H1 (cell line): ENCODE results near the gene OR9A4. TPM values are rescaled to one million over a fixed set of nuclear protein-coding genes. Genes with fewer than 3 reads are reported as not detected.
"Not testable (repeated sequence)": the region's sequence is repeated elsewhere in the genome, so short reads cannot be mapped to it uniquely, and the experiment has no call there.

Experiments
- CTCF ChIA-PET: fragments of 300-600 bp; sonication (Branson Sonifier 250); formaldehyde crosslinking; loops from one replicate; lab custom pipeline; 2021; ENCODE audit not compliant: partially characterized antibody; lab: Charles Lee
- POLR2A ChIA-PET: fragments of 300-600 bp; sonication (Branson Sonifier 250); formaldehyde crosslinking; loops from one replicate; lab custom pipeline; 2021; ENCODE audit warnings: inconsistent platforms; ENCODE audit not compliant: partially characterized antibody; lab: Charles Lee
- DNase-seq, 2 experiments: peaks; one replicate each; pipeline versions ENCODE4 v3.0.0 to v3.0.0-alpha.2; 2010 to 2022; ENCODE audit warnings: low spot score in 2 of 2, low read depth in 1 of 2, mixed read lengths in 1 of 2
- FAIRE-seq: peaks from 2 replicates; lab custom pipeline; 2011; peaks lifted over from hg19 to GRCh38; lab: Jason Lieb, UNC
- H2AFZ ChIP-seq: 2 replicates; pipeline ENCODE4 v1.8.1; 2012; ENCODE audit warnings: low read length, inconsistent platforms
- H2AK5ac ChIP-seq: 2 replicates; pipeline ENCODE4 v1.6.1; 2013; ENCODE audit warnings: low read depth, low read length
- H2BK120ac ChIP-seq: replicated peaks from 2 replicates; pipeline ENCODE3; 2013; ENCODE audit warnings: low read depth, low read length, inconsistent platforms
- H2BK12ac ChIP-seq: 2 replicates; pipeline ENCODE4 v1.6.1; 2013; ENCODE audit warnings: low read depth, low read length
- H2BK15ac ChIP-seq: 2 replicates; pipeline ENCODE4 v1.6.1; 2013; ENCODE audit warnings: low read length
- H2BK20ac ChIP-seq: 2 replicates; pipeline ENCODE4 v1.6.1; 2013; ENCODE audit warnings: low read length
- H2BK5ac ChIP-seq: 2 replicates; pipeline ENCODE4 v1.6.1; 2013; ENCODE audit warnings: low read depth, low read length
- H3K14ac ChIP-seq: 2 replicates; pipeline ENCODE4 v1.6.1; 2013; ENCODE audit warnings: inconsistent platforms; ENCODE audit not compliant: insufficient read length
- H3K18ac ChIP-seq: 2 replicates; pipeline ENCODE4 v1.6.1; 2013; ENCODE audit warnings: low read length; ENCODE audit errors: extremely low read depth
- H3K23ac ChIP-seq: 2 replicates; pipeline ENCODE4 v1.6.1; 2013; ENCODE audit warnings: inconsistent platforms; ENCODE audit not compliant: insufficient read length
- H3K23me2 ChIP-seq: 2 replicates; pipeline ENCODE4 v1.6.1; 2013; ENCODE audit warnings: low read depth, low read length
- H3K27ac ChIP-seq: 2 replicates; pipeline ENCODE4 v1.6.1; 2011; ENCODE audit warnings: low read depth, low read length, inconsistent platforms
- H3K27me3 ChIP-seq, 4 experiments: replicated peaks in 1 of 4; 1 replicate in 1 of 4; 2 replicates in 3 of 4; pipeline versions ENCODE4 v1.6.1 to v1.8.1; 2011 to 2013; ENCODE audit warnings: low read length in 3 of 4, mild to moderate bottlenecking in 3 of 4, inconsistent platforms in 2 of 4, mixed read lengths in 2 of 4, moderate library complexity in 1 of 4; ENCODE audit not compliant: control insufficient read depth in 3 of 4, insufficient read depth in 3 of 4; ENCODE audit errors: extremely low read depth in 1 of 4
- H3K36me3 ChIP-seq, 4 experiments: 2 replicates each; pipeline versions ENCODE4 v1.6.1 to v1.8.1; 2011 to 2013; ENCODE audit warnings: mild to moderate bottlenecking in 4 of 4, low read length in 3 of 4, moderate library complexity in 2 of 4, control low read depth in 1 of 4, inconsistent platforms in 1 of 4; ENCODE audit not compliant: insufficient read depth in 4 of 4, control insufficient read depth in 2 of 4
- H3K4ac ChIP-seq: replicated peaks from 2 replicates; pipeline ENCODE3; 2013; ENCODE audit warnings: low read length, low read depth, mixed read lengths, inconsistent platforms; ENCODE audit not compliant: insufficient read length
- H3K4me1 ChIP-seq, 4 experiments: replicated peaks in 1 of 4; 1 replicate in 1 of 4; 2 replicates in 3 of 4; pipeline versions ENCODE4 v1.6.1 to v1.8.1; 2011 to 2013; ENCODE audit warnings: low read length in 3 of 4, inconsistent platforms in 2 of 4, mixed read lengths in 1 of 4; ENCODE audit not compliant: insufficient read depth in 4 of 4, control insufficient read depth in 3 of 4
- H3K4me2 ChIP-seq, 2 experiments: 2 replicates each; pipeline versions ENCODE4 v1.6.1 to v1.8.1; 2011 to 2013; ENCODE audit warnings: low read depth in 2 of 2, low read length in 2 of 2, control low read depth in 1 of 2, inconsistent platforms in 1 of 2, mild to moderate bottlenecking in 1 of 2; ENCODE audit not compliant: insufficient read depth in 1 of 2
- H3K4me3 ChIP-seq, 4 experiments: fragments of 200-600, 300-600 bp in 1 of 4; sonication (generic), shearing (Covaris generic), sonication (Bioruptor Twin) in 1 of 4; 2 replicates each; pipeline versions ENCODE4 v1.5.1 to v1.8.1; 2011 to 2016; ENCODE audit warnings: low read length in 4 of 4, low read depth in 3 of 4, control low read depth in 2 of 4, inconsistent platforms in 2 of 4, mild to moderate bottlenecking in 2 of 4, mixed read lengths in 1 of 4, moderate library complexity in 1 of 4; ENCODE audit not compliant: insufficient read depth in 2 of 4; ENCODE audit errors: extremely low read depth in 1 of 4
- H3K56ac ChIP-seq: replicated peaks from 2 replicates; pipeline ENCODE3; 2013; ENCODE audit warnings: low read depth, mild to moderate bottlenecking, mixed read lengths, low read length, inconsistent platforms; ENCODE audit not compliant: insufficient read length
- H3K79me1 ChIP-seq: 2 replicates; pipeline ENCODE4 v1.6.1; 2013; ENCODE audit warnings: low read depth, low read length, control low read depth
- H3K79me2 ChIP-seq, 2 experiments: 2 replicates each; pipeline versions ENCODE4 v1.6.1 to v1.8.1; 2012 to 2013; ENCODE audit warnings: low read length in 2 of 2, mild to moderate bottlenecking in 2 of 2, inconsistent platforms in 1 of 2; ENCODE audit not compliant: insufficient read depth in 2 of 2, control insufficient read depth in 1 of 2
- H3K9ac ChIP-seq, 4 experiments: replicated peaks in 1 of 4; 1 replicate in 1 of 4; 2 replicates in 3 of 4; pipeline versions ENCODE4 v1.6.1 to v1.8.1; 2011 to 2013; ENCODE audit warnings: low read depth in 3 of 4, low read length in 3 of 4, control low read depth in 2 of 4, mild to moderate bottlenecking in 2 of 4, moderate library complexity in 2 of 4, inconsistent platforms in 1 of 4; ENCODE audit errors: extremely low read depth in 1 of 4
- H3K9me3 ChIP-seq, 2 experiments: 2 replicates each; pipeline versions ENCODE4 v1.6.1 to v1.8.1; 2012 to 2013; ENCODE audit warnings: mild to moderate bottlenecking in 2 of 2, moderate library complexity in 2 of 2, control low read depth in 1 of 2, inconsistent platforms in 1 of 2, low read depth in 1 of 2, low read length in 1 of 2, mixed read lengths in 1 of 2; ENCODE audit not compliant: insufficient read depth in 2 of 2
- H4K20me1 ChIP-seq, 2 experiments: replicated peaks in 1 of 2; 2 replicates each; pipeline versions ENCODE3 to v1.8.1; 2011 to 2013; ENCODE audit warnings: inconsistent platforms in 2 of 2, low read length in 2 of 2, mild to moderate bottlenecking in 1 of 2; ENCODE audit not compliant: insufficient read depth in 2 of 2, control insufficient read depth in 1 of 2
- H4K5ac ChIP-seq: 2 replicates; pipeline ENCODE4 v1.6.1; 2013; ENCODE audit warnings: low read length, low read depth, mixed read lengths, inconsistent platforms; ENCODE audit not compliant: insufficient read length
- H4K8ac ChIP-seq: 2 replicates; pipeline ENCODE4 v1.8.0; 2013; ENCODE audit warnings: mild to moderate bottlenecking, moderate library complexity, low read length, inconsistent platforms; ENCODE audit not compliant: insufficient read depth; ENCODE audit errors: extremely low read depth
- H4K91ac ChIP-seq: replicated peaks from 2 replicates; pipeline ENCODE3; 2013; ENCODE audit warnings: low read length, mixed read lengths, inconsistent platforms; ENCODE audit not compliant: insufficient read length
- WGBS, 2 experiments: shearing (Covaris generic) in 1 of 2; methylation state at CpG; one replicate each; pipeline versions ENCODE4 v1.1.6 to v1.1.7; 2013 to 2015; ENCODE audit warnings: low lambda C conversion rate in 2 of 2, mixed read lengths in 2 of 2, inconsistent platforms in 1 of 2, low coverage in 1 of 2, missing lambda C conversion rate in 1 of 2; ENCODE audit not compliant: insufficient replicate concordance in 2 of 2, insufficient coverage in 1 of 2, insufficient read length in 1 of 2; ENCODE audit errors: extremely low coverage in 1 of 2, missing lambda C conversion rate in 1 of 2; 5-methylcytosine and 5-hydroxymethylcytosine counted together
- polyA plus RNA-seq, 7 experiments: library from polyadenylated mRNA; depleted of rRNA in 3 of 7; stranded (reverse) in 5 of 7; unstranded in 2 of 7; fragments of >200 nt in 5 of 7; fragments of 200-250 nt in 2 of 7; gene quantifications; 1 replicate in 5 of 7; 2 replicates in 1 of 7; 4 replicates in 1 of 7; pipeline versions ENCODE4 v1.2.1 to v1.2.3, GENCODE V29; 2011 to 2013; ENCODE audit warnings: missing spikeins in 2 of 7, mixed read lengths in 2 of 7
- total RNA-seq: library from RNA; stranded (reverse); fragmentation: NEBNext Ultra II Directional; extraction: Animal tissue kit (Norgen Biotek cat#: 25700); gene quantifications from 2 replicates; pipeline ENCODE4 v1.2.1, GENCODE V29; 2021

OR9A4 gene
- total and polyA plus RNA-seq, 2 of the 8 experiments (the other 6 are each of a cell fraction or from before 2014, with no cell fraction given): not detected

GRCh38 chr7:141899366-141899765, 16.8 kb upstream of the OR9A4 start:
- H3K23me2 ChIP-seq, H4K8ac ChIP-seq, H3K9ac ChIP-seq, CTCF ChIA-PET, H3K36me3 ChIP-seq, H3K14ac ChIP-seq, H4K91ac ChIP-seq, H3K4me1 ChIP-seq, DNase-seq, H3K79me2 ChIP-seq, FAIRE-seq, H2BK15ac ChIP-seq, H3K27me3 ChIP-seq, H3K56ac ChIP-seq, H2BK20ac ChIP-seq, H3K9me3 ChIP-seq, H4K5ac ChIP-seq, H2BK12ac ChIP-seq, H3K79me1 ChIP-seq, POLR2A ChIA-PET, H2AFZ ChIP-seq, H2BK120ac ChIP-seq, H3K4ac ChIP-seq, H3K23ac ChIP-seq, H3K27ac ChIP-seq, H3K18ac ChIP-seq, H3K4me2 ChIP-seq, H2AK5ac ChIP-seq, H3K4me3 ChIP-seq, H2BK5ac ChIP-seq, H4K20me1 ChIP-seq: not testable (repeated sequence)
- 93% methylated on average over 3 of the region's 3 CpGs; no CpG with 5 or more reads in 1 of the 2 experiments for WGBS, 2 experiments
